ENCODE results near the gene CYP26C1. TPM values are rescaled to one million over a fixed set of nuclear protein-coding genes. Genes with fewer than 3 reads are reported as not detected.

CYP26C1 gene
- total and polyA plus RNA-seq, 2 of the 13 experiments (the other 11 are each of a cell fraction or from before 2014, with no cell fraction given), result 0.02 TPM; not detected in 1

DNA sequence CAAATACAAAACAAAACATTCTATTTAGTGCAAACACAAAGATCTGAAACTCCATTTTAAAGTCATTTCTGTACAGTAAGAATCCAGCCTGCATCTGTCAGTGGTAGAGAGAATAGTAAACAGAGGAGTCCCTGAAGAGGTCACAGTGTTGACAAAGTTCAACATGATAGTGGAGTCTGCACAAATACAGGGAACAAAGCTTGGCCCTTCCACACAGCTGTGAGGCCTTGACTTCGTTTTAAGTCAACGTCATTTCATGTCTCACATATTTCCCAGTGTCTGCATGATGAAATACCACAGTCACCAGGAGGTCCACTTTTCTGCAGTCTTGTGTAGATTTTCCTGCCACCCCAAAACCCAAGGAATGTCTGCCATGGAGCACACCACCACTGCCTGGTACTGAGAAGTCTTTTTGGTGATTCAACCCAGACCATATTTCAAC lies 46.1 kb downstream of the CYP26C1 start (continued):
- TF ChIP-seq, protein P1, sequence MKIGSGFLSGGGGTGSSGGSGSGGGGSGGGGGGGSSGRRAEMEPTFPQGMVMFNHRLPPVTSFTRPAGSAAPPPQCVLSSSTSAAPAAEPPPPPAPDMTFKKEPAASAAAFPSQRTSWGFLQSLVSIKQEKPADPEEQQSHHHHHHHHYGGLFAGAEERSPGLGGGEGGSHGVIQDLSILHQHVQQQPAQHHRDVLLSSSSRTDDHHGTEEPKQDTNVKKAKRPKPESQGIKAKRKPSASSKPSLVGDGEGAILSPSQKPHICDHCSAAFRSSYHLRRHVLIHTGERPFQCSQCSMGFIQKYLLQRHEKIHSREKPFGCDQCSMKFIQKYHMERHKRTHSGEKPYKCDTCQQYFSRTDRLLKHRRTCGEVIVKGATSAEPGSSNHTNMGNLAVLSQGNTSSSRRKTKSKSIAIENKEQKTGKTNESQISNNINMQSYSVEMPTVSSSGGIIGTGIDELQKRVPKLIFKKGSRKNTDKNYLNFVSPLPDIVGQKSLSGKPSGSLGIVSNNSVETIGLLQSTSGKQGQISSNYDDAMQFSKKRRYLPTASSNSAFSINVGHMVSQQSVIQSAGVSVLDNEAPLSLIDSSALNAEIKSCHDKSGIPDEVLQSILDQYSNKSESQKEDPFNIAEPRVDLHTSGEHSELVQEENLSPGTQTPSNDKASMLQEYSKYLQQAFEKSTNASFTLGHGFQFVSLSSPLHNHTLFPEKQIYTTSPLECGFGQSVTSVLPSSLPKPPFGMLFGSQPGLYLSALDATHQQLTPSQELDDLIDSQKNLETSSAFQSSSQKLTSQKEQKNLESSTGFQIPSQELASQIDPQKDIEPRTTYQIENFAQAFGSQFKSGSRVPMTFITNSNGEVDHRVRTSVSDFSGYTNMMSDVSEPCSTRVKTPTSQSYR (CRISPR knock-in tag; IDR thresholded peaks at IDR 0.05; ENCODE audit: borderline replicate concordance), result 0 out of 2 replicates have a peak, but pooled peaks have one; percentile 34
- TF ChIP-seq, protein P2, sequence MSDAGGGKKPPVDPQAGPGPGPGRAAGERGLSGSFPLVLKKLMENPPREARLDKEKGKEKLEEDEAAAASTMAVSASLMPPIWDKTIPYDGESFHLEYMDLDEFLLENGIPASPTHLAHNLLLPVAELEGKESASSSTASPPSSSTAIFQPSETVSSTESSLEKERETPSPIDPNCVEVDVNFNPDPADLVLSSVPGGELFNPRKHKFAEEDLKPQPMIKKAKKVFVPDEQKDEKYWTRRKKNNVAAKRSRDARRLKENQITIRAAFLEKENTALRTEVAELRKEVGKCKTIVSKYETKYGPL (CRISPR knock-in tag; IDR thresholded peaks at IDR 0.05), result no peak
- TF ChIP-seq ZNF777 (CRISPR knock-in tag; IDR thresholded peaks at IDR 0.05), result no peak
- TF ChIP-seq, protein P3, sequence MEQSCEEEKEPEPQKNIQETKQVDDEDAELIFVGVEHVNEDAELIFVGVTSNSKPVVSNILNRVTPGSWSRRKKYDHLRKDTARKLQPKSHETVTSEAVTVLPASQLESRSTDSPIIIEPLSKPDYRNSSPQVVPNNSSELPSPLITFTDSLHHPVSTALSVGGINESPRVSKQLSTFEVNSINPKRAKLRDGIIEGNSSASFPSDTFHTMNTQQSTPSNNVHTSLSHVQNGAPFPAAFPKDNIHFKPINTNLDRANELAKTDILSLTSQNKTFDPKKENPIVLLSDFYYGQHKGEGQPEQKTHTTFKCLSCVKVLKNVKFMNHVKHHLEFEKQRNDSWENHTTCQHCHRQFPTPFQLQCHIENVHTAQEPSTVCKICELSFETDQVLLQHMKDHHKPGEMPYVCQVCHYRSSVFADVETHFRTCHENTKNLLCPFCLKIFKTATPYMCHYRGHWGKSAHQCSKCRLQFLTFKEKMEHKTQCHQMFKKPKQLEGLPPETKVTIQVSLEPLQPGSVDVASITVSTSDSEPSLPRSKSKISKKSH (CRISPR knock-in tag; IDR thresholded peaks at IDR 0.05; ENCODE audit: borderline replicate concordance), result no peak
- no peak for TF ChIP-seq MXI1 (IDR thresholded peaks at IDR 0.05; ENCODE audit: borderline replicate concordance, low read depth, low read length)
- TF ChIP-seq NCOA1 (CRISPR knock-in tag; IDR thresholded peaks at IDR 0.05), result no peak
- TF ChIP-seq HNF4A (CRISPR knock-in tag; IDR thresholded peaks at IDR 0.05), result peak; percentile 91
- peak in 1 of 2 experiments; percentile 89; a peak in 3 of 4 replicates for TF ChIP-seq EP300 (IDR thresholded peaks at IDR 0.05; ENCODE audit: low read depth in 2 of 2, low read length in 2 of 2)
- peak; percentile 84; the same call in 1 of the 2 replicates for TF ChIP-seq EP300 (CRISPR knock-in tag; IDR thresholded peaks at IDR 0.05; ENCODE audit: borderline replicate concordance)
- no peak for TF ChIP-seq ZNF703 (CRISPR knock-in tag; IDR thresholded peaks at IDR 0.05; ENCODE audit: borderline replicate concordance)
- no peak for TF ChIP-seq ZBTB42 (CRISPR knock-in tag; IDR thresholded peaks at IDR 0.05)
- TF ChIP-seq, protein P4, sequence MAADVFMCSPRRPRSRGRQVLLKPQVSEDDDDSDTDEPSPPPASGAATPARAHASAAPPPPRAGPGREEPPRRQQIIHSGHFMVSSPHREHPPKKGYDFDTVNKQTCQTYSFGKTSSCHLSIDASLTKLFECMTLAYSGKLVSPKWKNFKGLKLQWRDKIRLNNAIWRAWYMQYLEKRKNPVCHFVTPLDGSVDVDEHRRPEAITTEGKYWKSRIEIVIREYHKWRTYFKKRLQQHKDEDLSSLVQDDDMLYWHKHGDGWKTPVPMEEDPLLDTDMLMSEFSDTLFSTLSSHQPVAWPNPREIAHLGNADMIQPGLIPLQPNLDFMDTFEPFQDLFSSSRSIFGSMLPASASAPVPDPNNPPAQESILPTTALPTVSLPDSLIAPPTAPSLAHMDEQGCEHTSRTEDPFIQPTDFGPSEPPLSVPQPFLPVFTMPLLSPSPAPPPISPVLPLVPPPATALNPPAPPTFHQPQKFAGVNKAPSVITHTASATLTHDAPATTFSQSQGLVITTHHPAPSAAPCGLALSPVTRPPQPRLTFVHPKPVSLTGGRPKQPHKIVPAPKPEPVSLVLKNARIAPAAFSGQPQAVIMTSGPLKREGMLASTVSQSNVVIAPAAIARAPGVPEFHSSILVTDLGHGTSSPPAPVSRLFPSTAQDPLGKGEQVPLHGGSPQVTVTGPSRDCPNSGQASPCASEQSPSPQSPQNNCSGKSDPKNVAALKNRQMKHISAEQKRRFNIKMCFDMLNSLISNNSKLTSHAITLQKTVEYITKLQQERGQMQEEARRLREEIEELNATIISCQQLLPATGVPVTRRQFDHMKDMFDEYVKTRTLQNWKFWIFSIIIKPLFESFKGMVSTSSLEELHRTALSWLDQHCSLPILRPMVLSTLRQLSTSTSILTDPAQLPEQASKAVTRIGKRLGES (CRISPR knock-in tag; IDR thresholded peaks at IDR 0.05; ENCODE audit: borderline replicate concordance), result no peak
